GM12878 (cell line): ENCODE data around the gene LRRC56. TPM values are rescaled to one million over a fixed set of nuclear protein-coding genes. Genes with fewer than 3 reads are reported as not detected.

ENCODE experiments used
- ATAC-seq: fragments of 200-7000 bp; cut with Tn5 transposase; 3 replicates; pipeline ENCODE4 v1.9.1; 2020; ENCODE audit warnings: mild to moderate bottlenecking, moderate library complexity
- BruUV-seq: library from RNA; stranded (reverse); fragments of 400-500 nt; replicated peaks from 2 replicates; lab custom pipeline; 2021; lab: Mats Ljungman, UMichigan
- CTCF ChIA-PET: fragments of 300-600 bp; sonication (Branson Sonifier 250); formaldehyde crosslinking; extraction: SDS; loops from one replicate; lab custom pipeline; 2021; ENCODE audit warnings: inconsistent platforms; lab: Yijun Ruan, JAX
- POLR2A ChIA-PET: fragments of 350-600 bp; formaldehyde crosslinking; extraction: SDS; loops from one replicate; lab custom pipeline; 2021; ENCODE audit warnings: inconsistent platforms; lab: Charles Lee
- RAD21 ChIA-PET: fragments of 300-600 bp; sonication (Branson Sonifier 250); formaldehyde crosslinking; loops from one replicate; lab custom pipeline; 2023; ENCODE audit warnings: antibody characterized with exemption; ENCODE audit not compliant: unreplicated experiment; lab: Charles Lee
- SMC1A ChIA-PET: fragments of 300-600 bp; sonication (Branson Sonifier 250); formaldehyde crosslinking; loops from one replicate; lab custom pipeline; 2023; ENCODE audit not compliant: unreplicated experiment, uncharacterized antibody; lab: Charles Lee
- DNase-seq: peaks from one replicate; pipeline ENCODE4 v3.0.0-alpha.2; 2011; ENCODE audit warnings: low read depth, low spot score
- FAIRE-seq: peaks from 3 replicates; lab custom pipeline; 2011; peaks lifted over from hg19 to GRCh38; lab: Jason Lieb, UNC
- H2AFZ ChIP-seq: 2 replicates; pipeline ENCODE4 v1.6.0; 2011; ENCODE audit warnings: low read depth, low read length, control low read depth; ENCODE audit not compliant: control insufficient read depth
- H3K27ac ChIP-seq: 2 replicates; pipeline ENCODE4 v1.5.1; 2011; ENCODE audit warnings: control low read depth; ENCODE audit not compliant: control insufficient read depth, insufficient read depth
- H3K27me3 ChIP-seq, 2 experiments: replicated peaks in 1 of 2; 2 replicates each; pipeline versions ENCODE4 v1.6.0 to v1.6.1; 2011; ENCODE audit warnings: low read length in 1 of 2; ENCODE audit not compliant: control insufficient read depth in 2 of 2, insufficient read depth in 2 of 2
- H3K36me3 ChIP-seq, 2 experiments: 2 replicates each; pipeline ENCODE4 v1.5.1; 2011; ENCODE audit warnings: low read length in 1 of 2; ENCODE audit not compliant: control insufficient read depth in 2 of 2, insufficient read depth in 2 of 2
- H3K4me1 ChIP-seq: 2 replicates; pipeline ENCODE4 v1.6.1; 2011; ENCODE audit warnings: mild to moderate bottlenecking, low read length, moderate library complexity, mixed read lengths; ENCODE audit not compliant: control insufficient read depth, insufficient read depth
- H3K4me2 ChIP-seq: 2 replicates; pipeline ENCODE4 v1.6.0; 2011; ENCODE audit warnings: control low read depth; ENCODE audit not compliant: control insufficient read depth, insufficient read depth
- H3K4me3 ChIP-seq: fragments of 200-600 bp; sonication (generic); 2 replicates; pipeline ENCODE4 v1.5.1; 2016
- H3K79me2 ChIP-seq: 2 replicates; pipeline ENCODE4 v1.6.0; 2011; ENCODE audit warnings: low read length; ENCODE audit not compliant: control insufficient read depth, insufficient read depth
- H3K9ac ChIP-seq: 2 replicates; pipeline ENCODE4 v1.8.0; 2011; ENCODE audit warnings: low read length, control low read depth, mixed read lengths; ENCODE audit not compliant: control insufficient read depth, insufficient read depth
- H3K9me3 ChIP-seq: replicated peaks from 3 replicates; pipeline ENCODE4 v1.5.1; 2011; ENCODE audit warnings: mild to moderate bottlenecking, low read length; ENCODE audit not compliant: control insufficient read depth, insufficient read depth
- H4K20me1 ChIP-seq: 2 replicates; pipeline ENCODE4 v1.6.0; 2011; ENCODE audit not compliant: control insufficient read depth, insufficient read depth
- BHLHE40 ChIP-seq, 2 experiments: fragments of 450-650 bp in 1 of 2; IDR thresholded peaks; 2 replicates each; pipeline ENCODE4 v1.6.1; 2011 to 2017; ENCODE audit warnings: low read depth in 2 of 2, borderline replicate concordance in 1 of 2, improper control_type of control experiment in 1 of 2, low read length in 1 of 2, mild to moderate bottlenecking in 1 of 2
- CHD1 ChIP-seq: IDR thresholded peaks from 2 replicates; pipeline ENCODE4 v1.6.1; 2012; ENCODE audit warnings: low read depth, low read length, improper control_type of control experiment
- EGR1 ChIP-seq, 2 experiments: IDR thresholded peaks; 1 replicate in 1 of 2; 2 replicates in 1 of 2; pipeline ENCODE4 v1.6.1; 2011 to 2012; ENCODE audit warnings: low read depth in 2 of 2, low read length in 2 of 2, borderline replicate concordance in 1 of 2, mild to moderate bottlenecking in 1 of 2, moderate library complexity in 1 of 2
- GABPA ChIP-seq: IDR thresholded peaks from 2 replicates; pipeline ENCODE4 v1.6.1; 2014; ENCODE audit warnings: antibody characterized with exemption, low read depth, mild to moderate bottlenecking, inconsistent platforms
- HDAC2 ChIP-seq: fragments of 200-600 bp; sonication (generic); IDR thresholded peaks from 2 replicates; pipeline ENCODE4 v1.6.1; 2017
- IRF4 ChIP-seq: IDR thresholded peaks from 2 replicates; pipeline ENCODE4 v1.6.1; 2011; ENCODE audit warnings: low read depth, low read length
- JUNB ChIP-seq: IDR thresholded peaks from 2 replicates; pipeline ENCODE4 v1.6.1; 2016; ENCODE audit warnings: antibody characterized with exemption, mild to moderate bottlenecking
- MTA2 ChIP-seq: fragments of 450-650 bp; IDR thresholded peaks from 2 replicates; pipeline ENCODE4 v1.6.1; 2016; ENCODE audit warnings: low read depth, mild to moderate bottlenecking, moderate library complexity
- NFIC ChIP-seq: IDR thresholded peaks from 2 replicates; pipeline ENCODE4 v1.6.1; 2012; ENCODE audit warnings: low read depth, mild to moderate bottlenecking, inconsistent platforms, low read length, moderate library complexity
- PML ChIP-seq: IDR thresholded peaks from 2 replicates; pipeline ENCODE4 v1.6.1; 2012; ENCODE audit warnings: low read length, inconsistent platforms
- POU2F2 ChIP-seq: IDR thresholded peaks from 3 replicates; pipeline ENCODE4 v1.6.1; 2011; ENCODE audit warnings: low read depth, mild to moderate bottlenecking, low read length, borderline replicate concordance
- RB1 ChIP-seq: fragments of 450-650 bp; formaldehyde crosslinking; IDR thresholded peaks from 2 replicates; pipeline ENCODE4 v1.6.1; 2017; ENCODE audit warnings: mild to moderate bottlenecking, borderline replicate concordance
- SMC3 ChIP-seq: IDR thresholded peaks from 2 replicates; pipeline ENCODE4 v1.6.1; 2011; ENCODE audit warnings: low read length, improper control_type of control experiment, borderline replicate concordance
- TAF1 ChIP-seq: IDR thresholded peaks from 2 replicates; pipeline ENCODE4 v1.6.1; 2011; ENCODE audit warnings: mild to moderate bottlenecking, low read depth, low read length, borderline replicate concordance
- TARDBP ChIP-seq: IDR thresholded peaks from 2 replicates; pipeline ENCODE4 v1.6.1; 2016; ENCODE audit warnings: borderline replicate concordance
- TCF12 ChIP-seq: IDR thresholded peaks from 2 replicates; pipeline ENCODE4 v1.6.1; 2011; ENCODE audit warnings: low read depth, mild to moderate bottlenecking, low read length
- ZNF217 ChIP-seq: fragments of 450-650 bp; IDR thresholded peaks from 2 replicates; pipeline ENCODE4 v1.6.1; 2017; ENCODE audit warnings: antibody characterized with exemption, mild to moderate bottlenecking
- ZNF274 ChIP-seq: IDR thresholded peaks from one replicate; pipeline ENCODE4 v1.8.0; 2011; ENCODE audit not compliant: insufficient read length, insufficient read depth
- WGBS: methylation state at CpG from one replicate; pipeline ENCODE4 v1.1.6; 2016; ENCODE audit warnings: low lambda C conversion rate; ENCODE audit not compliant: insufficient replicate concordance, insufficient coverage; ENCODE audit errors: missing lambda C conversion rate; 5-methylcytosine and 5-hydroxymethylcytosine counted together
- in situ Hi-C: fragments of 300-500 bp; cut with MboI; formaldehyde crosslinking; loops from 9 replicates; pipeline ENCODE4 v1.14.3; 2018; ENCODE audit warnings: mixed read lengths
- intact Hi-C: fragments of 100-400 bp; cut with micrococcal nuclease; formaldehyde crosslinking; loops from one replicate; pipeline ENCODE4 v1.14.2; 2022; ENCODE audit not compliant: unreplicated experiment
- polyA plus RNA-seq, 11 experiments: library from polyadenylated mRNA; depleted of rRNA in 4 of 11; unstranded in 6 of 11; stranded (reverse) in 5 of 11; fragments of >200 nt; fragmentation: Nextera tagmentation in 4 of 11; fragmentation: Illumina TruSeq in 1 of 11; extraction: Ambion mirVana in 4 of 11; extraction: Trizol in 1 of 11; gene quantifications; 1 replicate in 1 of 11; 2 replicates in 10 of 11; pipeline versions ENCODE4 v1.2.1 to v1.2.3, GENCODE V29; 2011 to 2016; ENCODE audit warnings: inconsistent platforms in 2 of 11, missing spikeins in 2 of 11, low read depth in 1 of 11
- total RNA-seq, 4 experiments: library from RNA; depleted of rRNA in 3 of 4; stranded (reverse); fragments of >200 nt in 3 of 4; fragmentation: Illumina TruSeq in 1 of 4; extraction: Trizol in 1 of 4; gene quantifications; 2 replicates each; pipeline versions ENCODE4 v1.2.1 to v1.2.3, GENCODE V29; 2013 to 2021
- TF ChIP-seq, protein P1 (sequence below): fragments of 450-650 bp; IDR thresholded peaks from 2 replicates; pipeline ENCODE4 v1.6.1; 2017; ENCODE audit warnings: antibody characterized with exemption, mild to moderate bottlenecking, moderate library complexity
- TF ChIP-seq, protein P2 (sequence below): IDR thresholded peaks from 2 replicates; pipeline ENCODE4 v1.6.1; 2012; ENCODE audit warnings: low read depth, low read length, improper control_type of control experiment

The LRRC56 gene
- total and polyA plus RNA-seq, 10 of the 15 experiments (the other 5 are each of a cell fraction or from before 2014, with no cell fraction given), result 0.02 to 1.9 (median 0.75) TPM; not detected in 1

DNA sequence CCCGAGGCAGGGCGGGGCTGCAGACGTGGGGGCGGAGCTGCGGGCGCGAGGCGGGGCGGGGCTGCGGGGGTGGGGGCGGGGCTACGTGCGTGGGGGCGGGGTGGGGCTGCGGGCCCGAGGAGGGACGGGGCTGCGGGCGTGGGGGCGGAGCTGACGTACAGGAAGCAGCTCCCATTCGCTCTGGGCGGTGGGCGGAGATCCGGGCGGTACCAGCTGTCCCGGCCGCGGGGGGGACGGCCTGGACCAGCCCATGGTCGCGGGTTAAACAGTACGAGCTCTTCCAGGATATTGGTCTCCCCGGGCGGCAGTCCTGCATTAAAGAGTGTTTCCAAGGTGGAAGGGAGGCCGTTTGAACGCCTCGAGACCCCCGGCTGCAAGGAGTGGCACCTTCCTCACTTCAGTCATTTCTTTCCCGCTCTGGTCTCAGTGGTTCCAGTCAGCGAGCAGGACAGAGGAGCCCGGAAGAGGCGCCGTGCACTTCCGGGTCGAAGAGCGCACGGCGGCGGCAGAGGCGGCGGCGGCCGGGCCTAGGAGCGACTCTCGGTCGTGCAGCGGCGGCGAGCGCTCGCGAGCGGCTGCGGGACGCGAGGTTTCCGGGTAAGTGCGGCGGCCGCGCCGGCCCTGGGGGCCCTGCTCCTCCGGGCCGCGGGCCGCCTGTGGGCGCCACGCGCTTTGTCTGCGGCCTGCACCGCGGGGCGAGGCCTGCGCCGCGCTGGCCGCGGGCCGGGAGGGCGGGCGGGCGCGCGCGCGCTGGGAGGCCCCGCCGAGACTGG is 38.9 kb downstream of the LRRC56 start, which contains the start of gene PHRF1 (continued):
- TF ChIP-seq, protein P1, sequence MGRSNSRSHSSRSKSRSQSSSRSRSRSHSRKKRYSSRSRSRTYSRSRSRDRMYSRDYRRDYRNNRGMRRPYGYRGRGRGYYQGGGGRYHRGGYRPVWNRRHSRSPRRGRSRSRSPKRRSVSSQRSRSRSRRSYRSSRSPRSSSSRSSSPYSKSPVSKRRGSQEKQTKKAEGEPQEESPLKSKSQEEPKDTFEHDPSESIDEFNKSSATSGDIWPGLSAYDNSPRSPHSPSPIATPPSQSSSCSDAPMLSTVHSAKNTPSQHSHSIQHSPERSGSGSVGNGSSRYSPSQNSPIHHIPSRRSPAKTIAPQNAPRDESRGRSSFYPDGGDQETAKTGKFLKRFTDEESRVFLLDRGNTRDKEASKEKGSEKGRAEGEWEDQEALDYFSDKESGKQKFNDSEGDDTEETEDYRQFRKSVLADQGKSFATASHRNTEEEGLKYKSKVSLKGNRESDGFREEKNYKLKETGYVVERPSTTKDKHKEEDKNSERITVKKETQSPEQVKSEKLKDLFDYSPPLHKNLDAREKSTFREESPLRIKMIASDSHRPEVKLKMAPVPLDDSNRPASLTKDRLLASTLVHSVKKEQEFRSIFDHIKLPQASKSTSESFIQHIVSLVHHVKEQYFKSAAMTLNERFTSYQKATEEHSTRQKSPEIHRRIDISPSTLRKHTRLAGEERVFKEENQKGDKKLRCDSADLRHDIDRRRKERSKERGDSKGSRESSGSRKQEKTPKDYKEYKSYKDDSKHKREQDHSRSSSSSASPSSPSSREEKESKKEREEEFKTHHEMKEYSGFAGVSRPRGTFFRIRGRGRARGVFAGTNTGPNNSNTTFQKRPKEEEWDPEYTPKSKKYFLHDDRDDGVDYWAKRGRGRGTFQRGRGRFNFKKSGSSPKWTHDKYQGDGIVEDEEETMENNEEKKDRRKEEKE, result peak; percentile 96
- no peak for TF ChIP-seq TARDBP
- no peak for TF ChIP-seq JUNB
- TF ChIP-seq EGR1 (IDR thresholded peaks at IDR 0.05; ENCODE audit: borderline replicate concordance in 1 of 2, low read depth in 2 of 2, low read length in 2 of 2), result peak; percentile 35 to 74
- TF ChIP-seq SMC3, result no peak
- no peak for TF ChIP-seq HDAC2
- TF ChIP-seq, all 136 proteins: peak for 64

DNA sequence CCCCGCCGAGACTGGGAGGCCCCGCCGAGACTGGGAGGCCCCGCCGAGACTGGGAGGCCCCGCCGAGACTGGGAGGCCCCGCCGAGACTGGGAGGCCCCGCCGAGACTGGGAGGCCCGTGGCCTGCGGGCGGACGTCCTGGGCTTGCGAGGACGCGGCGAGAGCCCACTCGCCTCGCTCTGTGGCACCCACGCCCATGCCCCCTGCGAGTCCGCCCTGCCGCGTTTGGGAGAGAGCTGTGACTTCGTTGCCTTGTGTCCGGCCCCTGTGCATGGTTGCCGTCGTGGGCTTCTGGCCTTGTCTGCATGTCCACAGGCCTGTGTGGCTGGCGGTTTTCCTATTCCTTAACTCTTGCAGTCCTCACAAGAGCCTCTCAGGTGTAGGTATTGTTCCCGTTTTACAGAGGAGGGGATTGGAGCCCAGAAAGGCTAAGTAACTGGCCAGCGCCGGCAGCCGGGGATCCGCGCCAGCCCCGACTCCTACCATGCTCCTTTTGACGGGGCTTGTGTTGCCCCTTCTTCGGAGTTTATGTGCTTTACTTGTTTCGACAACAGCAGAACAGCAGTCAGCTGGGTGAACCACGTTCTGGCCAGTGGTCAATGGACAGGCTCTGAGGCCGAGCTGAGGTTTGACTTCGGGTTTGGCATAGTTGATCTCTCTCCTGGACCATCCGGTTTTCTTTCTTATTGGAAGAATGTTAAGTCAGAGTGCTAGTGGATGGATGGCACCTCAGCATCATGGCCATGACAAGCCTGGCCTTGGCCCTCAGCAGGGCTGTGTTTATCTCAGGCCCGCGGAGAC is 39.7 kb downstream of the LRRC56 start:
- DNase-seq (no peak), FAIRE-seq (peak; percentile 59), ATAC-seq (no peak)
- Histone ChIP-seq H3K4me2 (peak overlapping the region; percentile 62), H3K36me3 (peaks cover 5 to 6% of the 10 kb centered on the region in 2 experiments), H4K20me1 (peaks cover 28% of the 10 kb centered on the region), H3K4me3 (peak overlapping the region; percentile 85), H2AFZ (no peak overlapping the region), H3K79me2 (peaks cover 53% of the 10 kb centered on the region), H3K9me3 (no peaks in the 10 kb centered on the region), H3K27ac (peak overlapping the region; percentile 100), H3K9ac (peak overlapping the region; percentile 97), H3K27me3 (peaks cover 0 to 3% of the 10 kb centered on the region in 2 experiments; a peak in 2 of 4 replicates), H3K4me1 (peaks cover 16% of the 10 kb centered on the region)
- intact Hi-C loops (no loop called here), in situ Hi-C loops (no loop called here)
- ChIA-PET SMC1A (no interaction called here), POLR2A (interaction anchor here (0.9 to 1.5 kb wide), 3 partner anchors 8 to 145 kb away, joined by 3 to 4 read pairs (median 3); no protein-coding TSS in a partner anchor), CTCF (no interaction called here), RAD21 (no interaction called here)
- 7% methylated on average over 32 of the region's 48 CpGs for WGBS
- BruUV-seq, result no TSS peak
- no peak for TF ChIP-seq MTA2
- no peak for TF ChIP-seq CHD1
- TF ChIP-seq ZNF217, result no peak
- TF ChIP-seq POU2F2, result no peak
- no peak for TF ChIP-seq BHLHE40 (IDR thresholded peaks at IDR 0.05; ENCODE audit: borderline replicate concordance in 1 of 2, low read depth in 2 of 2, low read length in 1 of 2)
- TF ChIP-seq GABPA, result no peak
- no peak for TF ChIP-seq PML
- no peak for TF ChIP-seq IRF4
- no peak for TF ChIP-seq NFIC
- no peak for TF ChIP-seq TAF1
- no peak for TF ChIP-seq ZNF274
- no peak for TF ChIP-seq TCF12
- no peak for TF ChIP-seq RB1
- TF ChIP-seq, protein P2, sequence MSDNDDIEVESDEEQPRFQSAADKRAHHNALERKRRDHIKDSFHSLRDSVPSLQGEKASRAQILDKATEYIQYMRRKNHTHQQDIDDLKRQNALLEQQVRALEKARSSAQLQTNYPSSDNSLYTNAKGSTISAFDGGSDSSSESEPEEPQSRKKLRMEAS, result no peak
